Measurements from ENCODE around the gene SLC16A6.

SLC16A6 gene

DNA sequence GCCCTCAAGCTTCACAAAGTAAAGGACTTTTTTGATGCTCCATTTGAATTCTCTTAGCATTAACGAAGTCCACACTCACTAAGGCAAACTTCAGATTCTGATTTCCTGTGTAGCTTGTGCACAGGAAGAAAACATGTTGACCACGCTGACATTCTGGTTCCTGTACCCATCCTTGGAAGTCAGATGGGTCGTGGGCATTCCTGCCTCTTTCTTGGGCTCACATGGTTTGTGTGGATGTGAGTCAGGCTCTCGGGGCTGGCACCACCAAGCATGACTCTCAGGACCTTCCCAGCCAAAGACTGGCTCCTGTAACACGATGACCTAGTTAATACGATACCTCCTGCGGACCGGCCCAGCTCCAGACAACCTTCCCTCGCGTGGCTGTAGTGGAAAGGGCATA lies 33.2 kb upstream of the SLC16A6 start:
- DNase-seq = no peak

DNA sequence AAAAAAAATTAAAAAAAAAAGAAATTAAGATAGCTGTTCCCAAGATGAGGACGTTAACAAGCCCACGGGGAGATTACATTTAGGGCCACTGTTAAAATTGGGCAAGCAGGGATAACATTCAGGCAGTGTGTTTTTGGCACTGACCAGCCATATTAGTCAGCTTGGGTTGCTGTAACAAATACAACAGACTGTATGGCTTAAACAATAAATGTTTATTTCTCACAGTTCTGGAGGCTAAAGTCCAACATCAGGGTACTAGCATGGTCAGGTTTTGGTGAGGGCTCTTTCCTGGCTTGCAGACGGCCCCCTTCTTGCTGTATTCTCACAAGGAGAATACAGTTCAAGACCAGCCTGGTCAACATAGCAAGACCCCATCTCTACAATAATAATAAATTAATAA lies 31.7 kb upstream of the SLC16A6 start:
- H3K27ac ChIP-seq (ENCODE audit: insufficient read depth, low read length, poor library complexity, severe bottlenecking) = no peak overlapping the region
- DNase-seq = no peak
- no peaks in the 10 kb centered on the region for H3K9me3 ChIP-seq (ENCODE audit: control insufficient read depth, low read length)
- no peaks in the 10 kb centered on the region for H3K27me3 ChIP-seq (replicated peaks; ENCODE audit: control insufficient read depth, insufficient read depth, low read length, poor library complexity, severe bottlenecking)
- no peak overlapping the region for H3K4me3 ChIP-seq (ENCODE audit: insufficient read depth, low read depth, low read length, poor library complexity, severe bottlenecking)
- H3K36me3 ChIP-seq (ENCODE audit: control insufficient read depth, insufficient read depth, low read length) = no peaks in the 10 kb centered on the region
- peaks cover 8% of the 10 kb centered on the region for H3K4me1 ChIP-seq (ENCODE audit: control insufficient read depth, insufficient read depth, low read length, poor library complexity, severe bottlenecking)

More for the DNA sequence above, 33.2 kb upstream of the SLC16A6 start:
- H3K27ac ChIP-seq (ENCODE audit: insufficient read depth, low read length, poor library complexity, severe bottlenecking) = no peak overlapping the region
- H3K4me1 ChIP-seq (ENCODE audit: control insufficient read depth, insufficient read depth, low read length, poor library complexity, severe bottlenecking) = peaks cover 8% of the 10 kb centered on the region
- H3K4me3 ChIP-seq (ENCODE audit: insufficient read depth, low read depth, low read length, poor library complexity, severe bottlenecking) = no peak overlapping the region
- H3K9me3 ChIP-seq (ENCODE audit: control insufficient read depth, low read length) = no peaks in the 10 kb centered on the region
- H3K27me3 ChIP-seq (replicated peaks; ENCODE audit: control insufficient read depth, insufficient read depth, low read length, poor library complexity, severe bottlenecking) = no peaks in the 10 kb centered on the region
- no peaks in the 10 kb centered on the region for H3K36me3 ChIP-seq (ENCODE audit: control insufficient read depth, insufficient read depth, low read length)

GRCh38 chr17:68321556-68321954 lies 30.6 kb upstream of the SLC16A6 start:
- DNase-seq = no peak
- no peaks in the 10 kb centered on the region for H3K27me3 ChIP-seq (replicated peaks; ENCODE audit: control insufficient read depth, insufficient read depth, low read length, poor library complexity, severe bottlenecking)
- H3K9me3 ChIP-seq (ENCODE audit: control insufficient read depth, low read length) = no peaks in the 10 kb centered on the region
- no peak overlapping the region for H3K27ac ChIP-seq (ENCODE audit: insufficient read depth, low read length, poor library complexity, severe bottlenecking)
- H3K4me3 ChIP-seq (ENCODE audit: insufficient read depth, low read depth, low read length, poor library complexity, severe bottlenecking) = no peak overlapping the region
- no peaks in the 10 kb centered on the region for H3K36me3 ChIP-seq (ENCODE audit: control insufficient read depth, insufficient read depth, low read length)
- H3K4me1 ChIP-seq (ENCODE audit: control insufficient read depth, insufficient read depth, low read length, poor library complexity, severe bottlenecking) = peaks cover 8% of the 10 kb centered on the region

- H3K27ac ChIP-seq (ENCODE audit: insufficient read depth, low read length, poor library complexity, severe bottlenecking) = no peak overlapping the region
- no peak for DNase-seq
- no peaks in the 10 kb centered on the region for H3K27me3 ChIP-seq (replicated peaks; ENCODE audit: control insufficient read depth, insufficient read depth, low read length, poor library complexity, severe bottlenecking)
- no peak overlapping the region for H3K4me3 ChIP-seq (ENCODE audit: insufficient read depth, low read depth, low read length, poor library complexity, severe bottlenecking)
- H3K36me3 ChIP-seq (ENCODE audit: control insufficient read depth, insufficient read depth, low read length) = no peaks in the 10 kb centered on the region
- peaks cover 8% of the 10 kb centered on the region for H3K4me1 ChIP-seq (ENCODE audit: control insufficient read depth, insufficient read depth, low read length, poor library complexity, severe bottlenecking)
- H3K9me3 ChIP-seq (ENCODE audit: control insufficient read depth, low read length) = no peaks in the 10 kb centered on the region
Observed at GRCh38 chr17:68320943-68321555, 30.1 kb upstream of the SLC16A6 start.

DNA sequence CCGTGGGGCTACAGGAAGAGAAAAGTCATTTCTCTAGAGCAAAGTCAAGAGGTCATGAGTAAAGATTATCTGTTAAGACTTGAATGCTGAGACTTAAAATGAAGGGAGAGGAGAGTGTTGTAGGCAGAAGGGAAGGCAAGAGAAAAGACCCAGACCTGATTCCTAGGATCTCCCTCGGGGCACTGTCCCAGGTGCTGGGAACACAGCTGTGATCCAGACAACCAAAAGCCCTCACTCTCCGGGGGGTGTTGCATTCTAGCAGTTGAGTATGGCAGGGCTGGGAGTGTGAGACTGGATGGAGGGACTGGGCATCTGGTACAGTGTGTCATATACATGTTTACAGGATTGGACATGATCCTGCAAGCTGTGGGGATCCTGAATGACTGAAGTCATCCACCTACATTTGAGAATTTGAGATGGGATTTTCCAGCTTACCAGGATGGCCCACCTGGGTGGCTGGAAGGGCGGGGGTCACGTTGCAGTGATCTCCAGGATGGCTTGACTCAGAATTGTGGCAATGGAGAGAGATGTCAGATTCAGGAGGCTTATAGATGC lies 29.5 kb upstream of the SLC16A6 start:
- H3K9me3 ChIP-seq (ENCODE audit: control insufficient read depth, low read length) = no peaks in the 10 kb centered on the region
- H3K36me3 ChIP-seq (ENCODE audit: control insufficient read depth, insufficient read depth, low read length) = no peaks in the 10 kb centered on the region
- no peaks in the 10 kb centered on the region for H3K27me3 ChIP-seq (replicated peaks; ENCODE audit: control insufficient read depth, insufficient read depth, low read length, poor library complexity, severe bottlenecking)
- H3K4me3 ChIP-seq (ENCODE audit: insufficient read depth, low read depth, low read length, poor library complexity, severe bottlenecking) = no peak overlapping the region
- H3K4me1 ChIP-seq (ENCODE audit: control insufficient read depth, insufficient read depth, low read length, poor library complexity, severe bottlenecking) = peaks cover 11% of the 10 kb centered on the region
- DNase-seq = no peak
- H3K27ac ChIP-seq (ENCODE audit: insufficient read depth, low read length, poor library complexity, severe bottlenecking) = no peak overlapping the region

GRCh38 chr17:68319410-68320162 lies 28.7 kb upstream of the SLC16A6 start:
- Histone ChIP-seq H3K4me1 (ENCODE audit: control insufficient read depth, insufficient read depth, low read length, poor library complexity, severe bottlenecking) (peaks cover 18% of the 10 kb centered on the region), H3K27me3 (replicated peaks; ENCODE audit: control insufficient read depth, insufficient read depth, low read length, poor library complexity, severe bottlenecking) (no peaks in the 10 kb centered on the region), H3K36me3 (ENCODE audit: control insufficient read depth, insufficient read depth, low read length) (no peaks in the 10 kb centered on the region), H3K9me3 (ENCODE audit: control insufficient read depth, low read length) (no peaks in the 10 kb centered on the region), H3K4me3 (ENCODE audit: insufficient read depth, low read depth, low read length, poor library complexity, severe bottlenecking) (no peak overlapping the region), H3K27ac (ENCODE audit: insufficient read depth, low read length, poor library complexity, severe bottlenecking) (no peak overlapping the region)
- DNase-seq = no peak

DNA sequence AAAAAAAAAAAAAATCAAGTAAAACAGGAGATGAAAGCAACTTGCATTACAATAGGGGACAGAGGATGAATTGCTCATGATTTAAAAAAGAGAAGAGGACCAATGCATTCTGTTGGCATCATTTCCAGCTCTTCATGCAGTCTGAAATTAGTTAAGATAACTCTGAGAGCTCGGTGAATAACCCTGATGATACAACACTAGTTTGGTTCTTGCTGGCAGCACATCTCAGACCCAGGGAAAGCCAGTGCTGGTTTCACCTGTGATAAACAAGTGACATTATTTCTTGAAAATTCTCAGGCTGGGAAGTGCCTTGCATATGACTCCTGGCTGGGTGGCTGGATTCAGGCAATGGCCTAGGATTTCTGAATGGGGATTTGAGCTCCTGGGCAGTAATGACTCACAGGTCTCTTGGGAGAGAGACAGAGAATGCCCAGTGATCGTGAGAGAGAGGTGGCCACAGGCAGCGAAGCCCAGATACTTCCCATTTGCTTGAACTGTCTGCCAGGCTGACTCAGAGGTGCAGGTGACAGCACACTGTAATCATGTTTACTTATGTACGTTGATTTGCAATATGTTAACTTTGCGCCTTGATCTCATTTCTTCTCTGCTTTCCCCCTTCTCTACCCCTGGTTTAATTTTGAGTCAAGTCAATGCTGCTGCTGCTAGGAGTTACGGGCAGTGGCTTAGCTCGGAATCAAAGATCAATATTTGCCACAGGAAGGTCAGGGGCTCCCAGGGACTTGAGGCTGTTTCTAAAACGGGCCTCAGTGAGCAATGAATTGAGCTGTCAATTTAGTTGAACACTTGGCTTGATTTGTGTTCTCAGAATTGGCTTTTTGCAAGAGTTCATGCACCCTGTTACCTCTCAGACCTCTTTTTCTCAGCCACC lies 27.4 kb upstream of the SLC16A6 start:
- no peaks in the 10 kb centered on the region for H3K27me3 ChIP-seq (replicated peaks; ENCODE audit: control insufficient read depth, insufficient read depth, low read length, poor library complexity, severe bottlenecking)
- H3K27ac ChIP-seq (ENCODE audit: insufficient read depth, low read length, poor library complexity, severe bottlenecking) = no peak overlapping the region
- H3K4me1 ChIP-seq (ENCODE audit: control insufficient read depth, insufficient read depth, low read length, poor library complexity, severe bottlenecking) = peaks cover 19% of the 10 kb centered on the region
- H3K4me3 ChIP-seq (ENCODE audit: insufficient read depth, low read depth, low read length, poor library complexity, severe bottlenecking) = no peak overlapping the region
- no peak for DNase-seq
- no peaks in the 10 kb centered on the region for H3K9me3 ChIP-seq (ENCODE audit: control insufficient read depth, low read length)
- no peaks in the 10 kb centered on the region for H3K36me3 ChIP-seq (ENCODE audit: control insufficient read depth, insufficient read depth, low read length)

- no peak overlapping the region for H3K4me3 ChIP-seq (ENCODE audit: insufficient read depth, low read depth, low read length, poor library complexity, severe bottlenecking)
- H3K27ac ChIP-seq (ENCODE audit: insufficient read depth, low read length, poor library complexity, severe bottlenecking) = no peak overlapping the region
Observed at GRCh38 chr17:68317458-68317857, 26.5 kb upstream of the SLC16A6 start.

GRCh38 chr17:68315930-68316329 lies 25.0 kb upstream of the SLC16A6 start:
- no peak for DNase-seq
- H3K9me3 ChIP-seq (ENCODE audit: control insufficient read depth, low read length) = no peaks in the 10 kb centered on the region
- H3K4me3 ChIP-seq (ENCODE audit: insufficient read depth, low read depth, low read length, poor library complexity, severe bottlenecking) = no peak overlapping the region
- H3K36me3 ChIP-seq (ENCODE audit: control insufficient read depth, insufficient read depth, low read length) = no peaks in the 10 kb centered on the region
- H3K27ac ChIP-seq (ENCODE audit: insufficient read depth, low read length, poor library complexity, severe bottlenecking) = no peak overlapping the region
- H3K27me3 ChIP-seq (replicated peaks; ENCODE audit: control insufficient read depth, insufficient read depth, low read length, poor library complexity, severe bottlenecking) = no peaks in the 10 kb centered on the region
- peaks cover 19% of the 10 kb centered on the region for H3K4me1 ChIP-seq (ENCODE audit: control insufficient read depth, insufficient read depth, low read length, poor library complexity, severe bottlenecking)

More at GRCh38 chr17:68317458-68317857, 26.5 kb upstream of the SLC16A6 start:
- DNase-seq = no peak
- peaks cover 19% of the 10 kb centered on the region for H3K4me1 ChIP-seq (ENCODE audit: control insufficient read depth, insufficient read depth, low read length, poor library complexity, severe bottlenecking)
- no peaks in the 10 kb centered on the region for H3K27me3 ChIP-seq (replicated peaks; ENCODE audit: control insufficient read depth, insufficient read depth, low read length, poor library complexity, severe bottlenecking)
- H3K36me3 ChIP-seq (ENCODE audit: control insufficient read depth, insufficient read depth, low read length) = no peaks in the 10 kb centered on the region
- H3K9me3 ChIP-seq (ENCODE audit: control insufficient read depth, low read length) = no peaks in the 10 kb centered on the region

Measured in effector memory CD4-positive, alpha-beta T cell (primary cell).